Measurements from ENCODE around the gene LAMA4. TPM values are rescaled to one million over a fixed set of nuclear protein-coding genes. Genes with fewer than 3 reads are reported as not detected.

LAMA4 gene
- total and polyA plus RNA-seq, 4 donors = 28.4 to 261 (median 79.8) TPM

DNA sequence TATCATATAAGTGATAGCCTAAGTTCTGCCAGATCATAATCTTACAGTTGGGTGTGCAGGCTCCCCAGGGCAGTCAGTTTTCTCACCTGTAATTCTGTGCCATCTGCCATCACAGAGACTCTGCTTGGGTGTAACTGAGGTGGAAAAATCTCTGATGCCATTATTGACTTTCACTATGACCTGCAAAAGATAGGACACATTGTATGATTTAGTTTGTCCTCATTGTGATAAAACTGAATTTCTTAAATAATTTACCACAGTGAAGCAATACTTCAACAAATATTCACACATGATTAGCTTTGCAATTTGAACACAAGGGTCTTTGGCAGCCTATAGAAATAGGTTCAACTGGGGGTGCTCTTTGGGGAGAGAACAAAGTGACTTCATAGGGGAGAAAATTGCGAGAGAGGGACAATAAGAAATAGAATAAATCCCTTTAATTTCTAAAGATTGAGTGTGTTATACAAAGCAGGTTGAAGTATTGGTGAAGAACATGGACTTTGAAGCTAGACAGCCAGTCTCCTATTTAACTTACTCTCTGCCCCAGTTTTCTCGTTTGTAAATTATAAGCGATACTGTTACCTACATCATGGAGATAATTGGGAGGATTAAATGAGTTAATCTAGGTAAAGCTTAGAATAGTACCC lies 139.7 kb downstream of the LAMA4 start:
- no peaks in the 10 kb centered on the region for H3K27me3 ChIP-seq (ENCODE audit: control insufficient read depth in 3 of 3, insufficient read depth in 3 of 3, low read length in 2 of 3)
- WGBS, 2 donors = 94 to 97% methylated on average over 3 of the region's 3 CpGs
- DNase-seq (no peak), ATAC-seq (ENCODE audit: insufficient read depth, low FRiP score) (no peak)
- TF ChIP-seq, protein P1, sequence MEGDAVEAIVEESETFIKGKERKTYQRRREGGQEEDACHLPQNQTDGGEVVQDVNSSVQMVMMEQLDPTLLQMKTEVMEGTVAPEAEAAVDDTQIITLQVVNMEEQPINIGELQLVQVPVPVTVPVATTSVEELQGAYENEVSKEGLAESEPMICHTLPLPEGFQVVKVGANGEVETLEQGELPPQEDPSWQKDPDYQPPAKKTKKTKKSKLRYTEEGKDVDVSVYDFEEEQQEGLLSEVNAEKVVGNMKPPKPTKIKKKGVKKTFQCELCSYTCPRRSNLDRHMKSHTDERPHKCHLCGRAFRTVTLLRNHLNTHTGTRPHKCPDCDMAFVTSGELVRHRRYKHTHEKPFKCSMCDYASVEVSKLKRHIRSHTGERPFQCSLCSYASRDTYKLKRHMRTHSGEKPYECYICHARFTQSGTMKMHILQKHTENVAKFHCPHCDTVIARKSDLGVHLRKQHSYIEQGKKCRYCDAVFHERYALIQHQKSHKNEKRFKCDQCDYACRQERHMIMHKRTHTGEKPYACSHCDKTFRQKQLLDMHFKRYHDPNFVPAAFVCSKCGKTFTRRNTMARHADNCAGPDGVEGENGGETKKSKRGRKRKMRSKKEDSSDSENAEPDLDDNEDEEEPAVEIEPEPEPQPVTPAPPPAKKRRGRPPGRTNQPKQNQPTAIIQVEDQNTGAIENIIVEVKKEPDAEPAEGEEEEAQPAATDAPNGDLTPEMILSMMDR (IDR thresholded peaks at IDR 0.05; ENCODE audit: control extremely low read depth, extremely low read depth) = no peak
- no peak overlapping the region for H3K27ac ChIP-seq (ENCODE audit: low read depth in 1 of 2, low read length in 1 of 2)
- H3K9ac ChIP-seq (ENCODE audit: insufficient read depth in 1 of 2, low read length in 2 of 2) = peak overlapping the region; percentile 4 to 19
- H3K4me1 ChIP-seq (ENCODE audit: control insufficient read depth in 5 of 5, insufficient read depth in 5 of 5, low read length in 5 of 5) = peaks cover 0 to 24% (median 12%) of the 10 kb centered on the region in 5 donors
- H3K4me3 ChIP-seq = no peak overlapping the region
- no peaks in the 10 kb centered on the region for H3K9me3 ChIP-seq (ENCODE audit: control insufficient read depth in 4 of 4, insufficient read depth in 3 of 4, low read length in 3 of 4)
- peaks cover 9 to 63% (median 45%) of the 10 kb centered on the region in 4 donors for H3K36me3 ChIP-seq (ENCODE audit: control insufficient read depth in 4 of 4, insufficient read depth in 4 of 4, low read length in 4 of 4)

DNA sequence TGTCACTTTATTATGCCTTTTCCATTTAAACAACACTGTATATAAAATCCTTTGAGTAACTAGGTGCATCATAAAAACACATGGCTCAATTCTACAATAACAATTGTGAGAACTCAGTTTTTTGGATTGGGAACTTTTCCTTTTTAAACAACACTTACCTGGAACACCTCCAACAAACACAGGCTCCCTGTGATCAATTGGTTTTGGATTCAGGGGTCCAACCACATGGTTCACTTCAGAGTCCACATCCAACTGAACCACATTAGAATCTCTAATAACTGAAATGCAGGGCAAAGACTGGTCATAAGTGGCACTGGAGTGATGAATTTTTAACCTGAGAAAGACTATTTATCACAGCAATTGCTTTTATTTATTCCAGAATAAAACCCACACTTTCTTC lies 140.4 kb downstream of the LAMA4 start:
- H3K36me3 ChIP-seq (ENCODE audit: control insufficient read depth in 4 of 4, insufficient read depth in 4 of 4, low read length in 4 of 4) = peaks cover 7 to 63% (median 45%) of the 10 kb centered on the region in 4 donors

DNA sequence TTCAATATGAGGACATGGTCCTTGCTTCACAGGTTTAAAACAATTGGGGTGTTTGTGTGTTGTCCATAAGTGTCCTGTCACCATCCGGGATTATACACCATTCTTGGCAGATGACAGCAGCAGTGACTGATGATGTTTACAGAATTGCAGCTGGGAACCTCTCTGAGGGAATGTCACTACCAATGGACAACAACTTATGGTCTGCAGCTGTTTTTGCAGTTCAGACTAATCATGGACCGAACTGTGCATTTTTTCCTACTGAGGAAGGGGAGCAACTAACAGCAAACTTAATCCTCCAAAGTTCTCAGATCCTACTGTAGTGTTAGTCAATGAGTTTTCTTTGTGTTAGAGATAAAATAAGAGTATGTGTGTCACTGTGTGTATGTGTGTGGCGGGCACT lies 140.9 kb downstream of the LAMA4 start:
- no peak overlapping the region for H3K9ac ChIP-seq (ENCODE audit: insufficient read depth in 1 of 2, low read length in 2 of 2)
- peak; percentile 62 to 89 (median 87) for DNase-seq

More for the DNA sequence above, 140.4 kb downstream of the LAMA4 start:
- H3K4me1 ChIP-seq (ENCODE audit: control insufficient read depth in 5 of 5, insufficient read depth in 5 of 5, low read length in 5 of 5) = peaks cover 0 to 29% (median 12%) of the 10 kb centered on the region in 5 donors
- H3K4me3 ChIP-seq = no peak overlapping the region
- DNase-seq (no peak), ATAC-seq (ENCODE audit: insufficient read depth, low FRiP score) (no peak)
- TF ChIP-seq, protein P1 (IDR thresholded peaks at IDR 0.05; ENCODE audit: control extremely low read depth, extremely low read depth) = no peak
- no peaks in the 10 kb centered on the region for H3K9me3 ChIP-seq (ENCODE audit: control insufficient read depth in 4 of 4, insufficient read depth in 3 of 4, low read length in 3 of 4)
- no peaks in the 10 kb centered on the region for H3K27me3 ChIP-seq (ENCODE audit: control insufficient read depth in 3 of 3, insufficient read depth in 3 of 3, low read length in 2 of 3)
- no peak overlapping the region for H3K27ac ChIP-seq (ENCODE audit: low read depth in 1 of 2, low read length in 1 of 2)
- H3K9ac ChIP-seq (ENCODE audit: insufficient read depth in 1 of 2, low read length in 2 of 2) = no peak overlapping the region

More for the DNA sequence above, 140.9 kb downstream of the LAMA4 start:
- H3K27ac ChIP-seq (ENCODE audit: low read depth in 1 of 2, low read length in 1 of 2) = peak overlapping the region; percentile 14 to 21
- ATAC-seq (ENCODE audit: insufficient read depth, low FRiP score) = no peak
- no peak overlapping the region for H3K4me3 ChIP-seq
- peaks cover 7 to 63% (median 44%) of the 10 kb centered on the region in 4 donors for H3K36me3 ChIP-seq (ENCODE audit: control insufficient read depth in 4 of 4, insufficient read depth in 4 of 4, low read length in 4 of 4)
- peaks cover 0 to 29% (median 12%) of the 10 kb centered on the region in 5 donors for H3K4me1 ChIP-seq (ENCODE audit: control insufficient read depth in 5 of 5, insufficient read depth in 5 of 5, low read length in 5 of 5)
- TF ChIP-seq, protein P1 (IDR thresholded peaks at IDR 0.05; ENCODE audit: control extremely low read depth, extremely low read depth) = no peak
- 61 to 76% methylated on average over 3 of the region's 3 CpGs for WGBS, 2 donors
- H3K9me3 ChIP-seq (ENCODE audit: control insufficient read depth in 4 of 4, insufficient read depth in 3 of 4, low read length in 3 of 4) = no peaks in the 10 kb centered on the region
- no peaks in the 10 kb centered on the region for H3K27me3 ChIP-seq (ENCODE audit: control insufficient read depth in 3 of 3, insufficient read depth in 3 of 3, low read length in 2 of 3)

Data from lung (tissue), 12 donors.